Neural progenitor cell (in vitro differentiated cells): ENCODE results near the gene CYLD.

Source experiments
- EZH2 ChIP-seq: fragments of 200-600 bp; sonication (generic); IDR thresholded peaks from 2 replicates; pipeline ENCODE4 v1.6.1; 2017; ENCODE audit warnings: antibody characterized with exemption, mild to moderate bottlenecking, moderate library complexity
- EZH2phosphoT487 ChIP-seq: fragments of 200-600 bp; sonication (generic); IDR thresholded peaks from 2 replicates; pipeline ENCODE4 v1.6.1; 2017; ENCODE audit warnings: antibody characterized with exemption
- TF ChIP-seq, protein P1 (sequence below): fragments of 200-600 bp; sonication (generic); IDR thresholded peaks from 2 replicates; pipeline ENCODE4 v1.5.1; 2017; ENCODE audit warnings: antibody characterized with exemption, mild to moderate bottlenecking

DNA sequence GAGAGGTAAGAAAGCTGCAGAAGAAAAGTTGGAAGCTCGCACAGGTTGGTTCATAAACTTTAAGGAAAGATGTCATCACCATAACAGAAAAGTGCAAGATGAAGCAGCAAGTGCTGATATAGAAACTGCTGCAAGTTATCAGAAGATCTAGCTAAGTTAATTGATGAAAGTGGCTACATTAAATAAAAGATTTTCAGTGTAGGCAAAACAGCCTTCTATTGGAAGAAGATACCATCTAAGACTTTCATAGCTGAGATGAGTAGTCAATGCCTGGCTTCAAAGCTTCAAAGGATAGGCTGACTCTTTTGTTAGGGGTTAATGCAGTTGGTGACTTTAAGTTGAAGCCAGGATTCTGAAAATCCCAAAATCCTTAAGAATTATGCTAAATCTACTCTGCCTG, 24.0 kb downstream of the CYLD start:
- TF ChIP-seq, protein P1, sequence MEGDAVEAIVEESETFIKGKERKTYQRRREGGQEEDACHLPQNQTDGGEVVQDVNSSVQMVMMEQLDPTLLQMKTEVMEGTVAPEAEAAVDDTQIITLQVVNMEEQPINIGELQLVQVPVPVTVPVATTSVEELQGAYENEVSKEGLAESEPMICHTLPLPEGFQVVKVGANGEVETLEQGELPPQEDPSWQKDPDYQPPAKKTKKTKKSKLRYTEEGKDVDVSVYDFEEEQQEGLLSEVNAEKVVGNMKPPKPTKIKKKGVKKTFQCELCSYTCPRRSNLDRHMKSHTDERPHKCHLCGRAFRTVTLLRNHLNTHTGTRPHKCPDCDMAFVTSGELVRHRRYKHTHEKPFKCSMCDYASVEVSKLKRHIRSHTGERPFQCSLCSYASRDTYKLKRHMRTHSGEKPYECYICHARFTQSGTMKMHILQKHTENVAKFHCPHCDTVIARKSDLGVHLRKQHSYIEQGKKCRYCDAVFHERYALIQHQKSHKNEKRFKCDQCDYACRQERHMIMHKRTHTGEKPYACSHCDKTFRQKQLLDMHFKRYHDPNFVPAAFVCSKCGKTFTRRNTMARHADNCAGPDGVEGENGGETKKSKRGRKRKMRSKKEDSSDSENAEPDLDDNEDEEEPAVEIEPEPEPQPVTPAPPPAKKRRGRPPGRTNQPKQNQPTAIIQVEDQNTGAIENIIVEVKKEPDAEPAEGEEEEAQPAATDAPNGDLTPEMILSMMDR, result no peak
- TF ChIP-seq EZH2phosphoT487 (no peak), EZH2 (no peak)
